Measurements from ENCODE around the gene NQO1. TPM values are rescaled to one million over a fixed set of nuclear protein-coding genes. Genes with fewer than 3 reads are reported as not detected.

NQO1 gene
- total and polyA plus RNA-seq, 2 of the 8 experiments (the other 6 are each of a cell fraction or from before 2014, with no cell fraction given) = 32.7 to 45.7 TPM

- Histone ChIP-seq H4K8ac (ENCODE audit: extremely low read depth, insufficient read depth, low read length) (no peak overlapping the region), H3K4me2 (ENCODE audit: insufficient read depth in 1 of 2, low read depth in 2 of 2, low read length in 2 of 2) (no peak overlapping the region), H3K56ac (replicated peaks; ENCODE audit: insufficient read length, low read depth, low read length) (no peak overlapping the region), H3K14ac (ENCODE audit: insufficient read length) (no peak overlapping the region), H3K23me2 (ENCODE audit: low read depth, low read length) (no peaks in the 10 kb centered on the region), H3K27me3 (replicated peaks in 1 of 4; ENCODE audit: control insufficient read depth in 3 of 4, extremely low read depth in 1 of 4, insufficient read depth in 3 of 4, low read length in 3 of 4) (no peaks in the 10 kb centered on the region), H2BK5ac (ENCODE audit: low read depth, low read length) (no peak overlapping the region), H3K36me3 (ENCODE audit: control insufficient read depth in 2 of 4, insufficient read depth in 4 of 4, low read length in 3 of 4) (peaks cover 0 to 31% (median 15%) of the 10 kb centered on the region in 4 experiments; a peak in 6 of 8 replicates), H3K9ac (replicated peaks in 1 of 4; ENCODE audit: extremely low read depth in 1 of 4, low read depth in 3 of 4, low read length in 3 of 4) (no peak overlapping the region), H3K4me1 (replicated peaks in 1 of 4; ENCODE audit: control insufficient read depth in 3 of 4, insufficient read depth in 4 of 4, low read length in 3 of 4) (no peaks in the 10 kb centered on the region), H3K79me2 (ENCODE audit: control insufficient read depth in 1 of 2, insufficient read depth in 2 of 2, low read length in 2 of 2) (no peaks in the 10 kb centered on the region), H3K18ac (ENCODE audit: extremely low read depth, low read length) (no peak overlapping the region), H3K4ac (replicated peaks; ENCODE audit: insufficient read length, low read depth, low read length) (no peak overlapping the region), H3K23ac (ENCODE audit: insufficient read length) (no peak overlapping the region), H2AK5ac (ENCODE audit: low read depth, low read length) (no peak overlapping the region), H3K9me3 (ENCODE audit: insufficient read depth in 2 of 2, low read depth in 1 of 2, low read length in 1 of 2) (no peaks in the 10 kb centered on the region), H3K4me3 (ENCODE audit: extremely low read depth in 1 of 4, insufficient read depth in 2 of 4, low read depth in 3 of 4, low read length in 4 of 4) (no peak overlapping the region), H2BK12ac (ENCODE audit: low read depth, low read length) (no peak overlapping the region), H3K27ac (ENCODE audit: low read depth, low read length) (no peak overlapping the region), H3K79me1 (ENCODE audit: low read depth, low read length) (no peaks in the 10 kb centered on the region), H2AFZ (ENCODE audit: low read length) (no peak overlapping the region), H4K20me1 (replicated peaks in 1 of 2; ENCODE audit: control insufficient read depth in 1 of 2, insufficient read depth in 2 of 2, low read length in 2 of 2) (no peaks in the 10 kb centered on the region), H2BK20ac (ENCODE audit: low read length) (no peak overlapping the region), H4K91ac (replicated peaks; ENCODE audit: insufficient read length, low read length) (no peak overlapping the region), H2BK15ac (ENCODE audit: low read length) (no peak overlapping the region), H4K5ac (ENCODE audit: insufficient read length, low read depth, low read length) (no peak overlapping the region), H2BK120ac (replicated peaks; ENCODE audit: low read depth, low read length) (no peak overlapping the region)
- POLR2A ChIA-PET (ENCODE audit: partially characterized antibody) = no interaction called here
- DNase-seq (ENCODE audit: low read depth in 1 of 2, low spot score in 2 of 2) (no peak), FAIRE-seq (no peak)
- WGBS, 2 experiments (ENCODE audit: extremely low coverage in 1 of 2, insufficient coverage in 1 of 2, insufficient read length in 1 of 2, insufficient replicate concordance in 2 of 2, low coverage in 1 of 2, low lambda C conversion rate in 2 of 2, missing lambda C conversion rate in 1 of 2) = 88% methylated on average over 4 of the region's 4 CpGs; no CpG with 5 or more reads in 1 of the 2 experiments
- CTCF ChIA-PET (ENCODE audit: partially characterized antibody) = interaction anchor here (0.5 kb wide), 1 partner anchor 134 kb away, joined by 4 read pairs; no protein-coding TSS in a partner anchor
- TF ChIP-seq MAX (IDR thresholded peaks at IDR 0.05) = no peak
- no peak for TF ChIP-seq JUN (IDR thresholded peaks at IDR 0.05; ENCODE audit: low read depth, low read length)
- no peak for TF ChIP-seq SP1 (IDR thresholded peaks at IDR 0.05; ENCODE audit: low read depth, low read length)
- TF ChIP-seq TCF12 (IDR thresholded peaks at IDR 0.05; ENCODE audit: low read depth, low read length) = no peak
- TF ChIP-seq RFX5 (IDR thresholded peaks at IDR 0.05; ENCODE audit: borderline replicate concordance, low read depth, low read length) = no peak
- TF ChIP-seq EZH2 (IDR thresholded peaks at IDR 0.05; ENCODE audit: low read depth, low read length, severe bottlenecking) = no peak
- TF ChIP-seq NRF1 (IDR thresholded peaks at IDR 0.05; ENCODE audit: low read depth, low read length) = no peak
- no peak for TF ChIP-seq SUZ12 (IDR thresholded peaks at IDR 0.05; ENCODE audit: low read length)
- TF ChIP-seq RBBP5 (IDR thresholded peaks at IDR 0.05; ENCODE audit: borderline replicate concordance, low read depth, low read length) = no peak
- no peak for TF ChIP-seq TBP (IDR thresholded peaks at IDR 0.05; ENCODE audit: low read depth, low read length)
- TF ChIP-seq ASH2L (IDR thresholded peaks at IDR 0.05; ENCODE audit: low read length) = no peak
- no peak for TF ChIP-seq FOSL1 (IDR thresholded peaks at IDR 0.05; ENCODE audit: insufficient read depth, low read depth, low read length)
- TF ChIP-seq SRF (IDR thresholded peaks at IDR 0.05; ENCODE audit: low read depth, low read length) = no peak
Measured at GRCh38 chr16:69660166-69660565, 66.2 kb downstream of the NQO1 start.

All from H1 (cell line).